H1 (cell line): ENCODE results near the gene CNST. TPM values are rescaled to one million over a fixed set of nuclear protein-coding genes. Genes with fewer than 3 reads are reported as not detected.
"Not testable (repeated sequence)": the region's sequence is repeated elsewhere in the genome, so short reads cannot be mapped to it uniquely, and the experiment has no call there.

Source experiments
- CTCF ChIA-PET: fragments of 300-600 bp; sonication (Branson Sonifier 250); formaldehyde crosslinking; loops from one replicate; lab custom pipeline; 2021; ENCODE audit not compliant: partially characterized antibody; lab: Charles Lee
- POLR2A ChIA-PET: fragments of 300-600 bp; sonication (Branson Sonifier 250); formaldehyde crosslinking; loops from one replicate; lab custom pipeline; 2021; ENCODE audit warnings: inconsistent platforms; ENCODE audit not compliant: partially characterized antibody; lab: Charles Lee
- DNase-seq, 2 experiments: peaks; one replicate each; pipeline versions ENCODE4 v3.0.0 to v3.0.0-alpha.2; 2010 to 2022; ENCODE audit warnings: low spot score in 2 of 2, low read depth in 1 of 2, mixed read lengths in 1 of 2
- FAIRE-seq: peaks from 2 replicates; lab custom pipeline; 2011; peaks lifted over from hg19 to GRCh38; lab: Jason Lieb, UNC
- H2AFZ ChIP-seq: 2 replicates; pipeline ENCODE4 v1.8.1; 2012; ENCODE audit warnings: low read length, inconsistent platforms
- H2AK5ac ChIP-seq: 2 replicates; pipeline ENCODE4 v1.6.1; 2013; ENCODE audit warnings: low read depth, low read length
- H2BK120ac ChIP-seq: replicated peaks from 2 replicates; pipeline ENCODE3; 2013; ENCODE audit warnings: low read depth, low read length, inconsistent platforms
- H2BK12ac ChIP-seq: 2 replicates; pipeline ENCODE4 v1.6.1; 2013; ENCODE audit warnings: low read depth, low read length
- H2BK15ac ChIP-seq: 2 replicates; pipeline ENCODE4 v1.6.1; 2013; ENCODE audit warnings: low read length
- H2BK20ac ChIP-seq: 2 replicates; pipeline ENCODE4 v1.6.1; 2013; ENCODE audit warnings: low read length
- H2BK5ac ChIP-seq: 2 replicates; pipeline ENCODE4 v1.6.1; 2013; ENCODE audit warnings: low read depth, low read length
- H3K14ac ChIP-seq: 2 replicates; pipeline ENCODE4 v1.6.1; 2013; ENCODE audit warnings: inconsistent platforms; ENCODE audit not compliant: insufficient read length
- H3K18ac ChIP-seq: 2 replicates; pipeline ENCODE4 v1.6.1; 2013; ENCODE audit warnings: low read length; ENCODE audit errors: extremely low read depth
- H3K23ac ChIP-seq: 2 replicates; pipeline ENCODE4 v1.6.1; 2013; ENCODE audit warnings: inconsistent platforms; ENCODE audit not compliant: insufficient read length
- H3K23me2 ChIP-seq: 2 replicates; pipeline ENCODE4 v1.6.1; 2013; ENCODE audit warnings: low read depth, low read length
- H3K27ac ChIP-seq: 2 replicates; pipeline ENCODE4 v1.6.1; 2011; ENCODE audit warnings: low read depth, low read length, inconsistent platforms
- H3K27me3 ChIP-seq, 4 experiments: replicated peaks in 1 of 4; 1 replicate in 1 of 4; 2 replicates in 3 of 4; pipeline versions ENCODE4 v1.6.1 to v1.8.1; 2011 to 2013; ENCODE audit warnings: low read length in 3 of 4, mild to moderate bottlenecking in 3 of 4, inconsistent platforms in 2 of 4, mixed read lengths in 2 of 4, moderate library complexity in 1 of 4; ENCODE audit not compliant: control insufficient read depth in 3 of 4, insufficient read depth in 3 of 4; ENCODE audit errors: extremely low read depth in 1 of 4
- H3K36me3 ChIP-seq, 4 experiments: 2 replicates each; pipeline versions ENCODE4 v1.6.1 to v1.8.1; 2011 to 2013; ENCODE audit warnings: mild to moderate bottlenecking in 4 of 4, low read length in 3 of 4, moderate library complexity in 2 of 4, control low read depth in 1 of 4, inconsistent platforms in 1 of 4; ENCODE audit not compliant: insufficient read depth in 4 of 4, control insufficient read depth in 2 of 4
- H3K4ac ChIP-seq: replicated peaks from 2 replicates; pipeline ENCODE3; 2013; ENCODE audit warnings: low read length, low read depth, mixed read lengths, inconsistent platforms; ENCODE audit not compliant: insufficient read length
- H3K4me1 ChIP-seq, 4 experiments: replicated peaks in 1 of 4; 1 replicate in 1 of 4; 2 replicates in 3 of 4; pipeline versions ENCODE4 v1.6.1 to v1.8.1; 2011 to 2013; ENCODE audit warnings: low read length in 3 of 4, inconsistent platforms in 2 of 4, mixed read lengths in 1 of 4; ENCODE audit not compliant: insufficient read depth in 4 of 4, control insufficient read depth in 3 of 4
- H3K4me2 ChIP-seq, 2 experiments: 2 replicates each; pipeline versions ENCODE4 v1.6.1 to v1.8.1; 2011 to 2013; ENCODE audit warnings: low read depth in 2 of 2, low read length in 2 of 2, control low read depth in 1 of 2, inconsistent platforms in 1 of 2, mild to moderate bottlenecking in 1 of 2; ENCODE audit not compliant: insufficient read depth in 1 of 2
- H3K4me3 ChIP-seq, 4 experiments: fragments of 200-600, 300-600 bp in 1 of 4; sonication (generic), shearing (Covaris generic), sonication (Bioruptor Twin) in 1 of 4; 2 replicates each; pipeline versions ENCODE4 v1.5.1 to v1.8.1; 2011 to 2016; ENCODE audit warnings: low read length in 4 of 4, low read depth in 3 of 4, control low read depth in 2 of 4, inconsistent platforms in 2 of 4, mild to moderate bottlenecking in 2 of 4, mixed read lengths in 1 of 4, moderate library complexity in 1 of 4; ENCODE audit not compliant: insufficient read depth in 2 of 4; ENCODE audit errors: extremely low read depth in 1 of 4
- H3K56ac ChIP-seq: replicated peaks from 2 replicates; pipeline ENCODE3; 2013; ENCODE audit warnings: low read depth, mild to moderate bottlenecking, mixed read lengths, low read length, inconsistent platforms; ENCODE audit not compliant: insufficient read length
- H3K79me1 ChIP-seq: 2 replicates; pipeline ENCODE4 v1.6.1; 2013; ENCODE audit warnings: low read depth, low read length, control low read depth
- H3K79me2 ChIP-seq, 2 experiments: 2 replicates each; pipeline versions ENCODE4 v1.6.1 to v1.8.1; 2012 to 2013; ENCODE audit warnings: low read length in 2 of 2, mild to moderate bottlenecking in 2 of 2, inconsistent platforms in 1 of 2; ENCODE audit not compliant: insufficient read depth in 2 of 2, control insufficient read depth in 1 of 2
- H3K9ac ChIP-seq, 4 experiments: replicated peaks in 1 of 4; 1 replicate in 1 of 4; 2 replicates in 3 of 4; pipeline versions ENCODE4 v1.6.1 to v1.8.1; 2011 to 2013; ENCODE audit warnings: low read depth in 3 of 4, low read length in 3 of 4, control low read depth in 2 of 4, mild to moderate bottlenecking in 2 of 4, moderate library complexity in 2 of 4, inconsistent platforms in 1 of 4; ENCODE audit errors: extremely low read depth in 1 of 4
- H3K9me3 ChIP-seq, 2 experiments: 2 replicates each; pipeline versions ENCODE4 v1.6.1 to v1.8.1; 2012 to 2013; ENCODE audit warnings: mild to moderate bottlenecking in 2 of 2, moderate library complexity in 2 of 2, control low read depth in 1 of 2, inconsistent platforms in 1 of 2, low read depth in 1 of 2, low read length in 1 of 2, mixed read lengths in 1 of 2; ENCODE audit not compliant: insufficient read depth in 2 of 2
- H4K20me1 ChIP-seq, 2 experiments: replicated peaks in 1 of 2; 2 replicates each; pipeline versions ENCODE3 to v1.8.1; 2011 to 2013; ENCODE audit warnings: inconsistent platforms in 2 of 2, low read length in 2 of 2, mild to moderate bottlenecking in 1 of 2; ENCODE audit not compliant: insufficient read depth in 2 of 2, control insufficient read depth in 1 of 2
- H4K5ac ChIP-seq: 2 replicates; pipeline ENCODE4 v1.6.1; 2013; ENCODE audit warnings: low read length, low read depth, mixed read lengths, inconsistent platforms; ENCODE audit not compliant: insufficient read length
- H4K8ac ChIP-seq: 2 replicates; pipeline ENCODE4 v1.8.0; 2013; ENCODE audit warnings: mild to moderate bottlenecking, moderate library complexity, low read length, inconsistent platforms; ENCODE audit not compliant: insufficient read depth; ENCODE audit errors: extremely low read depth
- H4K91ac ChIP-seq: replicated peaks from 2 replicates; pipeline ENCODE3; 2013; ENCODE audit warnings: low read length, mixed read lengths, inconsistent platforms; ENCODE audit not compliant: insufficient read length
- ATF2 ChIP-seq: IDR thresholded peaks from 2 replicates; pipeline ENCODE4 v1.6.1; 2012; ENCODE audit warnings: low read length, inconsistent platforms
- WGBS, 2 experiments: shearing (Covaris generic) in 1 of 2; methylation state at CpG; one replicate each; pipeline versions ENCODE4 v1.1.6 to v1.1.7; 2013 to 2015; ENCODE audit warnings: low lambda C conversion rate in 2 of 2, mixed read lengths in 2 of 2, inconsistent platforms in 1 of 2, low coverage in 1 of 2, missing lambda C conversion rate in 1 of 2; ENCODE audit not compliant: insufficient replicate concordance in 2 of 2, insufficient coverage in 1 of 2, insufficient read length in 1 of 2; ENCODE audit errors: extremely low coverage in 1 of 2, missing lambda C conversion rate in 1 of 2; 5-methylcytosine and 5-hydroxymethylcytosine counted together
- polyA plus RNA-seq, 7 experiments: library from polyadenylated mRNA; depleted of rRNA in 3 of 7; stranded (reverse) in 5 of 7; unstranded in 2 of 7; fragments of >200 nt in 5 of 7; fragments of 200-250 nt in 2 of 7; gene quantifications; 1 replicate in 5 of 7; 2 replicates in 1 of 7; 4 replicates in 1 of 7; pipeline versions ENCODE4 v1.2.1 to v1.2.3, GENCODE V29; 2011 to 2013; ENCODE audit warnings: missing spikeins in 2 of 7, mixed read lengths in 2 of 7
- total RNA-seq: library from RNA; stranded (reverse); fragmentation: NEBNext Ultra II Directional; extraction: Animal tissue kit (Norgen Biotek cat#: 25700); gene quantifications from 2 replicates; pipeline ENCODE4 v1.2.1, GENCODE V29; 2021

Gene CNST
- total and polyA plus RNA-seq, 2 of the 8 experiments (the other 6 are each of a cell fraction or from before 2014, with no cell fraction given): 5.3 to 21.3 TPM

DNA sequence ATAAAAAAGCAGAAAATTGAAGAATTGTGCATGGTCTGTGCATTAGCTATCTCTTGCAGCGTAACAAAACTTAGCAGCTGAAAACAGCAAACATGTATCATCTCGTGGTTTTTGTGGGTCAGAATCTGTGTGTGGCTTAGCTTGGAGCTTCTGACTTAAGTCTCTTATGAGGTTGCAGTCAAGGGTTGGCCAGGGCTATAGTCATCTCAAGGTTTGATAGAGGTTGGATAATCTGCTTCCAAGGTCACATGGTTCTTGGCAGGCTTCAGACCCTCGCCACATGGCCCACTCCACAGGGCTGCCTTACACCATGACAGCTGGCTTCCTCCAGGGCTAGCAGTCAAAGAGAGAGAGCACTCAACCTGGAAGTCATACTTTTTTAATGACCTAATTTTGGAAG is 35.9 kb downstream of the CNST start (continued):
- no peak for TF ChIP-seq ATF2
- TF ChIP-seq, all 59 proteins: peak for 0

DNA sequence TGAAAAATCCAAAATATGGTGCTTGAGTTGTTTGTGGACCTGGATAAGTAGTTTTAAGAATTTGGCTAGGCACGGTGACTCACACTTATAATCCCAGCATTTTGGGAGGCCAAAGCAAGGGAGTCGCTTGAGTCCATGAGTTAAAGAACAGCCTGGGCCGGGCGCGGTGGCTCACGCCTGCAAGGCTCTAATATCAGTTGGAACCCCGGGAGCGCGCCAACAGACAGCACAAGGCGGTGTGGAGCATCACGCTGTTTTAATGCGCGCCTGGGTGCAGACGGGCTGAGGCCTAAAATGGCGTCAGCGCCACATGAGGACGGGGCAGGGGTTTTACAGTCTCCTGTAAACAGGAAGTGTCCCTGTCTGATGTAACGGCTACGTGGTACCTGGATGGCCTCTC is 39.0 kb downstream of the CNST start:
- H4K91ac ChIP-seq, H3K9me3 ChIP-seq, H3K27ac ChIP-seq, H3K56ac ChIP-seq, H2AK5ac ChIP-seq, H2BK120ac ChIP-seq, H3K36me3 ChIP-seq, H3K23me2 ChIP-seq, H2BK15ac ChIP-seq, H2BK20ac ChIP-seq, H2AFZ ChIP-seq, H4K5ac ChIP-seq, H4K20me1 ChIP-seq, H3K4me2 ChIP-seq, H3K4me1 ChIP-seq, DNase-seq, CTCF ChIA-PET, FAIRE-seq, H4K8ac ChIP-seq, H3K14ac ChIP-seq, H2BK5ac ChIP-seq, H3K18ac ChIP-seq, H3K9ac ChIP-seq, H2BK12ac ChIP-seq, H3K79me2 ChIP-seq, H3K27me3 ChIP-seq, H3K4ac ChIP-seq, H3K79me1 ChIP-seq, H3K4me3 ChIP-seq, POLR2A ChIA-PET, H3K23ac ChIP-seq: not testable (repeated sequence)
- 93% methylated on average over 17 of the region's 19 CpGs; no CpG with 5 or more reads in 1 of the 2 experiments for WGBS, 2 experiments
